Activated CD4-positive, CD25-positive, alpha-beta regulatory T cell treated with anti-CD3 and anti-CD28 coated beads, Interleukin-2, amount 50 U/mL, for 72 hours (primary cell): ENCODE measurements around the gene TRIM63.
A peak's percentile ranks its signal among the peaks of the same experiment; 100 is the strongest.
"Not testable (repeated sequence)": the region's sequence is repeated elsewhere in the genome, so short reads cannot be mapped to it uniquely, and the experiment has no call there.

Source experiments
- DNase-seq: peaks from one replicate; pipeline ENCODE4 v3.0.0; 2021

TRIM63 gene

DNA sequence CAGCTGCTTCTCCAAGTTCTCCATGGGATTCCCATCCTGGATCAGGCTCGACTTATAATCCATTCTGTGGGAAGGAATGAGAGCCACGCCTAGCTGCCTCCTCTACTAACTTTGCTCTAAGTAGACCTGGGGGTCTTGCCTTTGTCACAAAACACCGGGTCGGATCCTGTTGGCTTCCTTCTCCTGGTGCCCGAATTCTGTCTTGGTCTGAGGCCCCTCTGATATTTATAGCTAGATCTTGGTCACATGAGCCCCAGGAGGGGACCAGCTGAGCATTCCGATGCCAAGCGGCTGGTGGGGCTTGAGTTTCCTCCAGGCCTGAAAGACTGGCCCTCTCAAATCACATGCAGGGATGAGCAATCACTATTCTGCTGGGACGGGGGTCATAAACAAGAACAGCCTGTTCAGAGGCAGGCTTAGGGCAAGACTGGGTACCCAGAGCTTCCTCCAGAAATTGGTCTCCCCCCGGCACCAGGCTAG lies at the start of gene TRIM63:
TSS of gene TRIM63 (minus strand) at position 199 of the 480 bp plus-strand sequence. CDS start at position 63, 136 bp downstream.
- no peak for DNase-seq

DNA sequence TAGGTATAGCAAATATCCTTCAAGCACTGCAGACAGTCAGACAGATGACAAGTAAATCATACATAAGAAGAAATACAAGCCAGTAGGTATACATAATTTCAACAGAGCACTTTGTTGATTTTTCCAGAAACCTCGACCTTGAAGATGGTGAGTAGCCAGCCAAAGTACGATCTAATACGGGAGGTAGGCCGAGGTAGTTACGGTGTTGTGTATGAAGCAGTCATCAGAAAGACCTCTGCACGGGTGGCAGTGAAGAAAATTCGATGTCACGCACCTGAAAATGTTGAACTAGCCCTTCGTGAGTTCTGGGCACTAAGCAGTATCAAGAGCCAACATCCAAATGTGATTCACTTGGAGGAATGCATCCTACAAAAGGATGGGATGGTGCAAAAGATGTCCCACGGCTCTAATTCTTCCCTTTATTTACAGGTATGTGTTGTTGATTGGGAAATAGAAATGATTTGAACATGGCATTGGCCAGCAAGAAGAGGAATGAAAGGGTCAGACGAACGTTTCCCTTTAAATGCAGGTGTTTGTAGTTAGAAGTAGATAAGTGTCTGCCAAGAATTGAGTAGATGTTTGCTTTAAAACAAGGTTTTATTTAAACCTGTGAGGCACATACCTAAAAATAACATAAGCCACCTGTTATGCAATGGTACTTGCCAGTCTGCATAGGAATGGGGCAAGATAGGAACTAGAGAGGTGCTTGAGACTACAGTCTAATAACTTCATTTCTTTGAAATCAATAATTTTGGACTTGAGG lies 46.9 kb upstream of the TRIM63 start:
- DNase-seq = no peak

DNA sequence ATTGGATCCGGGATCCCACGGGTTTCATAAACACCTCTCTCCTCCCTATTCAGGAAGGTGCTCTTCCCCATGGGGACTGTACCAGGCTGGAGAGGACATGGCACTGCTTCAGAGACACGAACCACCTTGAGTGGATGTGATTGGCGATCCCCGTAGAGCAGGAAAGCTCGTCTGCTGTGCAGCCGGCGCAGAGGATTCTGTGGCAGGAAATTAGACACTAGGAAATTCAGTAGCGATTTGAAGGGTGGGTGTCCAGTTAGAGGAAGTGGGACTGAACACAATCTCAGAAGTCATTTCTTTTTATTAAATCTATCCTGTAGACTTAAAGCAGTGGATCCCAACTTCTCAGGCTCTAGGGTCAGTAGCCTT lies 45.0 kb upstream of the TRIM63 start:
- DNase-seq = no peak

DNA sequence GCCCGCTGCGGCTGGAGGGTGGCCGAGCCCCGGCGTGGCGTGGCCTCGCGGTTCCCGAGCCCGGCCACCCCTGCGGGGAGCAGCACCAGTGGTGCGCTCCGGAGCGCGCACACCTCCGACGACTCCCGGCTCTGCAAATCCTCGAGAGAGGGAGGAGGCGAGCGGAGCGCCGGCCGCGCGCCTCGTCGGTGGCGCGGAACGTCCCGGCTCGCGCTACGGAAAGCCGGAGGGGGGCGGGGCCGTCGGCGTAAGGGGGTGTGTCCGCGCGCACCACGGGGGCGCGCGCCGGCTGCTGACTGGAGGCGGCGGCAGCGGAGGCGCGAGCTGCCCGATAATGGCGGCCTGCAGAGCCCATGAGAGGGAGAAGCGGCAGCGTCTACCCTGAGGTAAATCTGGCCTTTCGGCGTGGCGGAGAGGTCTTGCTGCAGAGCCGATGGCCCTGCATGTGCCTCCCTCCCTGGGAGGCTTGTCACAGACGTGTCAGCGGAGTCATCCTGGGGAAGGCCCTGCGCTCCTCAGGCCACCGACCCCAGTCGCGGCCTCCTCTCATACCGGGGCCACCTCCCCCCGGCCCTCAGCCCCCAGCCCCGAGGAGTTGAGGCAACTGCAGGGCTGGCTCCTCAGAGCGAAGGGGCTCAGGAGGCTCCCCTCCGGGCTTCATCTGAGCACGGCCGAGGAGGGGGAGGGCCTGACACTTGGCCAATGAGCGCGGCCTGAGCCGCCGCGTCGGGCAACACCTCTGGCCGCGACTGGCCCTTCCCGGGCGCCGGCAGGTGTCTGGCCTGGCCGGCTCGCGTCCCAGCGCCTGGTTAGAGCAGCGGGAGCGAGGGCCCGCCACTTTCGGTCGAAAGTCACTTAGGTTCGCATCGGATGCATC lies 44.3 kb upstream of the TRIM63 start, which contains the start of gene PDIK1L:
TSS of gene PDIK1L (plus strand) at position 295 of the 877 bp plus-strand sequence. CDS start 2,485 bp downstream, outside the sequence.
- DNase-seq = peak; percentile 93

DNA sequence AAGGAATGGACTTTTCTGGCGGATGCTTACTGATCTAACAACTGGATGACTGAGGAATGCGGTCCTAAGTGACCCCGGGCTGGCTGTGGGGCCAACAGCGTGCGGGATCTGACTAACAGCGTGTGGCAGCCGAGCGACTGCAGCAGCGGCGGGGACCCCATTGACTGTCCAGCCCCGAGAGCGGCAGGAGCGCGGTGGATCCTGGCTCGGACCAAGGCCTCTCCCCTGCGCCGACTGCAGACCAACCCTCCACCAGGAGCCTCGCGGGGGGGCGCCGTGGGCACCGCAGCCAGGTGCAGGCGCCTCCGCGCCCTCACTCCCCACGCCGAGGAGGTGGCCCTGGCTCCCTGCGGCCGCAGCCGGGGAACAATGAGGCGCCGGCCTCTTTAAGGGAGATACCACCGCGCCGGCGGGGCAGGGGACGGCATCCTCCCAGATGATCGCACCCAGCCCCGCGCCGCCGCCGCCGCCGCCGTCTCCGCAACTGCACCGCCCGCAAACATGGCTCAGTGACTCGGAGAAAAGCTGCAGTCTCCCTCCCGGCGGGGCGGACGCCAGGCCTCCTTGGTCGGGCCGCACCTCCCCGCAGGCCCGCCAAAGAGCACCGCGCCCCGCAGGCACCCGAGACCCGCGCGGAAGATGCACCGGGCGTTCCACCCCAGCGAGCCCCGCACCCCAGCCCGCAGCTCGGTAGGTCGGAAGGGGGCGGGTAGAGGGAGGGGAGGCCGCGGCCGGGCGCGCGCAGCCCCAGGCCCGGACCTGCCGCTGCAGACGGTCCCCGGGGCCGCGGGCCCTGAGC lies 43.5 kb upstream of the TRIM63 start:
- peak; percentile 81 for DNase-seq

DNA sequence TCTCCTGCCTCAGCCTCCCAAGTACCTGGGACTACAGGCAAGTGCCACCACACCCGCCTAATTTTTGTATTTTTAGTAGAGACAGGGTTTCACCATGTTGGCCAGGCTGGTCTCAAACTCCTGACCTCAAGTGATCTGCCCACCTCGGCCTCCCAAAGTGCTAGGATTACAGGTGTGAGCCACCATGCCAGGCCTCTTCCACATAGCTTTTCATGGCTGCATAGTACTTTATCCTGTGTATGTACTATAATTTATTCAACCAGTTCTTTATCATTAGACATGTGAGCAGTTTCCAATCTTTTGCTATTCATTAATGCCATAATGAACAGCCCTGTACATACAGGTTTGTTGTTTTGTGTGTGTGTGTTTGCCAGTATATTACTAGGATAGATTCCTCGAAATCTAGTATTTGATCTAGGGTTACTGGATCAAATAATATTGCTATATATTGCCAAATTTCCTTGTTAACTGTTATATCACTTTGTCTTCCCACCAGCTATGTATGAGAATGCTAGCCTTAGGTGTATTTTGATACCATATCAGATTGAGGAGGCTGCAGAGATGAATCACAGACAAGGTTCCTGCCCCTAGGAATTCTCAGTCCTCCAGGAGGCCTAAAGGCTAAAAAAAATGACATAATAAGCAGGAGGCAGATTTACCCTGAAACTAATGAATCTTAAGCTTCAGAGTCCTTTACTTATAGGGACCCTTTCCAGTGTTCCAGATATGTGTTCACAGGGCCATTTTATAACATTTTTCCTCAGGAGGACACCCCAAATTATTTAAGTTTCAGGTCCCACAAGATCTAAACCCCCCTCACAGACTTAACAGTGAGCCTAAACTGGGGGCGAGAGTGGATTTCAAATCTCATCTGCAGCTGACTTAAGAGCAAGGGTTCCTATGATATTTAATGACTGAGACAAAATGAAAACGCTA lies 42.1 kb upstream of the TRIM63 start:
- DNase-seq = no peak

DNA sequence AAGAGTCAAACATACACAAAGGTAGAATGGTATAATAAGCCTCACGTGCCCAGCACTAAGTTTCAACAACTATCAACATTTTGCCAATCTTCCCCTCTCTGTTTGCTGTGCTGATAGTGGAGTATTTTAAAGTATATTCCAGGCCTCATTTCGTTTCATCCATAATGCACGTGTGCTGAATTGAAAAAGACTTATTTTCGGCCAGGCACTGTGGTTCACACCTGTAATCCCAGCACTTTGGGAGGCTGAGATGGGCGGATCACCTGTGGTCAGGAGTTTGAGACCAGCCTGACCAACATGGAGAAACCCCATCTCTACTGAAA lies 37.8 kb upstream of the TRIM63 start:
- not testable (repeated sequence) for DNase-seq

DNA sequence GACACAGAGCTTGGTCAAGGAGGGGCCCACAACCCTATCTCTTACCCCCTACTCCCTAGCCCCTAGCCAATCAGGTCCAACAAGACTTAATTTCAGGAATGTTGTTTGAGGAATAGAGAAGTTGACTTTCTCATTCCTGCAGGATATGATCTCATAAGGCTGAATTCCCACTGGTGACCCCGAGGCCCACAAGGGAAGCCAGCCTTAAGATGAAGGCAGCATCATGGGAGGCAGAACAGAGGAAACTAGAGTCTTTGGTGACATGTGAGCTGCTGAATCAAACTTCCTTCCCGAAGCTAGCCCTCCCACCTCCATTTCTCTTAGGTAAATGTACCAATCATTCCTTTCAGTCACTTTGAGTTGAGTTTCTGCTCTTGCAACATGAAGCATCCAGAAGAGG lies 35.1 kb upstream of the TRIM63 start:
- no peak for DNase-seq

DNA sequence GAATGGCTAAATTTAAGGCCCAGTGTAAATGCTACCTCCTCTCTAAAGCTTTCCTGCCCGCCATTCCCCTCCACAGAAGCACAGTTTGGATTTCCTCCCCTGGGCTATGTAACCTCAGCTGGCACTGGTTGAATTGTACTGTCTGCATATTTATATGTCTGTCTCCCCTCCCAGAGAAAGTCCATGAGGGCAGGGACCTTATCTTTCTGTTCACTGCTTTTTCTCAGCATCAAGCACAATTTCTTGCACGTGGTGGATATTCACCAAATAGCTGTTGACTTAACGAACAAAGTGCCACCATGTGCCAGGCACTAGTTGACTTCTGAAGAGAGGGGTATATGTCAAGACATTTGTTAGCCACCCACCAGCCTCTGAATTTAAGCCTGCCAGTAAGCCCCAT lies 34.7 kb upstream of the TRIM63 start:
- DNase-seq = no peak

DNA sequence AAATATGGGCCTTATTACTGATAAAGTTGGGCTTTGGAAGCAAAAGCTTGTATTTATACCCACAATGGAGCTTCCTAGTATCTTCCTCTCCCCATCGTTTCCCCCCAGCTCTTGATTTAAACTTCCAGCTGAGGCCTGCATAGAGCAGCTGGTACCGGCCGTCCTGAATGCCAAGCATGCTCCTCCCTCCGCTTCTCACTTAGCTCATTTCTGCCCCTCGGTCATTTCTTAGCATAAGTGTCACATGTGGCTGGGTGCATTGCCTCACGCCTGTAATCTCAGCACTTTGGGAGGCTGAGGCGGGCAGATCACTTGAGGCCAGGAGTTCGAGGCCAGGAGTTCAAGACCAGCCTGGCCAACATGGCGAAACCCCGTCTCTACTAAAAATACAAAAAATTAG lies 32.8 kb upstream of the TRIM63 start:
- DNase-seq = not testable (repeated sequence)

DNA sequence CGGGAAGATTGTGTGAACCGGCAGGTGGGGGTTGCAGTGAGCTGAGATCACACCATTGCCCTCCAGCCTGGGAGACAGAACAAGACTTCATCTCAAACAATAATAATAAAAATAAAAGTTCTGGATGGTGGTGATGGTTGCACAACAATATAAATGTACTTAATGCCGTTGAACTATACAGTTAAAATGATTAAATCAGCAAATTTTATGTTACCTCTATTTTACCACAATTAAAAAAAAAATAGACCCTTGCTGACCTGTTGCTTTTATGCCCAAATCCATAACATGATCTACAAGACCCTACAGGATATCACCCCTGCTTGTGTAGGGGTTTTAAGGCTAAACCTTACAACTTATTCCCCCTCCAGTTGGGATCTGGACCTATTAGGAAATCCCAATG lies 32.4 kb upstream of the TRIM63 start:
- DNase-seq = no peak

DNA sequence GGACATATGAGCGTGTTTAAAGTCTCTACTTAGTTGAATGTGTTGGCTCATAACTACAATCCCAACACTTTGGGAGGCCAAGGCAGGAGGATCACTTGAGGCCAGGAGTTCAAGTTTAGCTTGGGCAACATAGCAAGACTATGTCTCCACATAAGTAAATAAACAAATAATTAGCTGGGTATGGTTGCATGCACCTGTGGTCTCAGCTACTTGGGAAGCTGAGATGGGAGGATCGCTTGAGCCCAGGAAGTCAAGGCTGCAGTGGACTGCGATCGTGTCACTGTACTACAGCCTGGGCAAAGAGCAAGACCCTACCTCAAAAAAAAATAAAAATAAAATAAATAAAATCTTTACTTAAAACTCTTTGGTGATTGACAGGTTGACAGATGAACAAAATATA lies 31.2 kb upstream of the TRIM63 start:
- DNase-seq = no peak

DNA sequence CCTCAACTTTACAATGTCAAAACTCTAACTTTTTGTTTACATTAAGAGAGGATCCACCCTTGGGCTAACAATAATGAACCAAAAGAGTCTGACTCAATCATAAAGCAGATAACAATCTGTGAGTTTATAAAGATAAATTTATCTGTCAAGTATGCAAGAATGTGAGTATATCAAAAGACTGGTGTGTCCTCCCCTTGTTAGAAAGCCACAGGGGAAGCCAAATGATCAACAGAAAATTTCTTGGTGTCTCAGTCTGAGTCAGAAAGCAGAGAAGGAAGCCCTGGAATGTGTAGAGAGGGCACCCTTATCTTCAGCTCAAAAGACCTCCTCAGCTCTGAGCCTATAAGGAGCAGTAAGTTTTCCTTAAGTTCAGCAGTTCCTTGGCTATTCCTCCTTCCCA lies 30.3 kb upstream of the TRIM63 start:
- no peak for DNase-seq

DNA sequence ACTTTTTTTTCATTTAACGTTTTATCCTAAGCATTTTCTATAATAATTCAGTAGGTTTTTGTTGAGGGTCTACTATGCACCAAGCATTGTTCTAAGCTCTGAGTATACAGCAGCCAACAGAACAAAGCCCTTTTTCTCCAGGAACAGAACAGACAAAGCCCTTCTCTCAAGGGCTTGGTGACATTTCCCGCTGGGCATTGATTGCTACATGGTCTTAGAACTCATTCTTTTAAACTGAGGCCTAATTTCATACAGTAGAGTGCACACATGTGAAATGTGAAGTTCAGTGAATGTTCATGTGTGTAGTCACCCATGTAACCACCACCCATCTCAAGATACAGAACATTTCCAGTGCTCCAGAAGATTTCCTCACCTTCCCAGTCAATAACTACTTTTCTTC lies 29.0 kb upstream of the TRIM63 start:
- no peak for DNase-seq

DNA sequence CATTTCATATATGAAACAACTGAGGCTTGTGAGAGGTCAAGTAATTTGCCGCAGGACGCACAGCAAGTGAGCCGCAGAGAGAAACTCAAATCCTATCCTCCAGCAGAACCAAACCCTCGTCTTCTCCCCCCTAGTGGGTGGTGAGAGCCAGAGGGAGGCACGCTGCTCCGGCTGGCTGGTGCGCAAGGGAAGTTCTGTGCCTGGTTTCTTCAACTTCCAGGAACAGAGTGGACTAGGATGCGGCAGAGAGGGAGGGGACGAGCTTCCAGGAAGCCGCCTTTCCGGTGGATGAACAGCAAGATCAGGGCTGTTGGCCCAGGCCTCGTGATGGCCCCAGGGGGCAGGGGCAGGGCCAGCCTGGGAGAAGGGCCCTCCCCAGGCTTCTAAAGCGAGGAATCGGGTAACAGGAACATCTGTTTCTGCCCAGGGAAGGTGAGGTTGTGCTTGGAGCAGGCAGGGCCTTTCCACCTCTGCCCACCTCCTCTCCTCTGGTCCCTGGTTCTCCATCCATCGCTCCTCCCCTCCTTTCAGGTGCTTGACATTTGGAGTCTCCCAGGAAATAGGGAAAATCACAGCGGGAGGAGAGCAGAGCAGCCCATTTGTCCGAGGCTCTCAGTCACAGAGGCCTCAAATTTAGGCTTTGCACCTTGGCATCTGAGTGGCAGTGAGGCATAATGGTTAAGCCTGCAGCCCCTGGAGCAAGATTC lies 27.4 kb upstream of the TRIM63 start:
- no peak for DNase-seq

DNA sequence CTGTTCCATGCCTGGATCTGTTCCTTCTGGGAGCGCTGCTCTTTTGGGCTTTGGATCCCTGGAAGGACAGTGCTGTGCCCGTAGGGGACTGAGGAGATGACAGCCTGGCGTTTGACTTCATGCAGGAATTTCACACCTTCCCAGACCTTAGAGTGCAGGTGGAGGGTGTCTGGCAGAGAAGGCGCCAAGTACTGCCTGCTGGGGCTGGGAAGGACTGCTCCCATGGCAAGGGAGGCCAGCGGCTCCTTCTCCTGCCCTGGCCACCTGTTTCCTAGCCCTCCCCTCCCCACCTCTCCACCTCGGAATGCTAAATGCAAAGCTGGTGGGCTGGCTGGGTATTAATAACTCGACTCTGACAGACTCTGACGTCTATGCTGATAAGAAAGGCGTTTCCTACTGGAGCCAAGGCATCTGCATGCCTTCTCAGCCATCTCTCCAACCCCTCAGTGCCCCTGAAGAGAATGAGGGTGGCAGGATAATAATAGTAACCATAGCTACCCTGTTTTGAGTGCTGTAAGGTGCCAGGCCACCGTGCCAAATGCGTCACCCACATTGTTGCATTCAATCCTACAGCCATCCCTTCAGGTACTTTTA lies 26.7 kb upstream of the TRIM63 start:
- no peak for DNase-seq

DNA sequence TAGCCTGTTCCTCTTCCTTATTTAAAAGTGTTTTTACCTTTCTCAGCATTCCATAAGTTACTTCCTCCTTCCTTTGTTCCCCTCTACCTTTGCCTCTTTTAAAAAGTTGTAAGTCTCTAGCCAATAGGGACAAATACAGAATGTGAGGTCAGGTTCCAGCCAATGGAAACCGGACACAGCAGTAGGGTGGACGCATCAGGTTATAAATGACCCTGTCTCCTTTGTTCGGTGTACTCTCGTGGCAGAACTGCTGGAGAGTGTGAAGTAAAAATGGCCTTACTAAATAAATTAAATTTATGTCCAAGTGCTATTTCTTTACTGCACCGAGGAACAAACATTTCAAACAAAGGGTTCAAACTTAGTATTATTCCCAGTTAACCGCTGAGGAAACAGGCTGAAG lies 26.1 kb upstream of the TRIM63 start:
- DNase-seq = not testable (repeated sequence)

DNA sequence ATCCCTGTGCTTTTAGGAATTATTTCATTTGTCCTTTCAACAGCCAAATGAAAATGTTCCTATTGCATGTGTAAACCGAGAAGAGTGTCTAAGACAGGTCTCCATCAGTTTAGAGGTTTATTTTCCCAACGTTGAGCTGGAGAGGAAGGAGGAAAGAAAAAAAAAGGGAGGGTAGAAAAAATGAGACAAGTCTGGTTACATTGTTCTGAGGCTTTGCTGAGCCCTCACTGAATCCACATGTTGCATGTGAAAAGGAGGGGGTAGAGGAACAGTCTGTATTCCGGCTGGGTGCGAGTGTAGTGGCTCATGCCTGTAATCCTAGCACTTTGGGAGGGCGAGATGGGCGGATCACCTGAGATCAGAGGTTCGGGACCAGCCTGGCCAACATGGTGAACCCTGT lies 25.0 kb upstream of the TRIM63 start:
- DNase-seq = no peak

DNA sequence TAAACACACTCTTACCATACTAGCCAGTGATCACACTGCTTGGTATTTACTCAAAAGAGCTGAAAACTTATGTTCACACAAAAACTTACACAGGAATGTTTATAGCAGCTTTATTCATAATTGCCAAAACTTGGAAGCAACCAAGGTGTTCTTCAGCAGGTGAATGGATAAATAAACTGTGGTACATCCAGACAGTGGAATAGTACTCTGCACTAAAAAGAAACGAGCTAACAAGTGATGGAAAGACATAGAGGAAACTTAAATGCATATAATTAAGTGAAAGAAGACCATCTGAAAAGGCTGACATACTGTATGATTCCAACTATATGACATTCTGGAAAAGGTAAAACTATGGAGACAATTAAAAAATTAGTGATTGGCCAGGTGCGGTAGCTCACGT lies 23.5 kb upstream of the TRIM63 start:
- no peak for DNase-seq

DNA sequence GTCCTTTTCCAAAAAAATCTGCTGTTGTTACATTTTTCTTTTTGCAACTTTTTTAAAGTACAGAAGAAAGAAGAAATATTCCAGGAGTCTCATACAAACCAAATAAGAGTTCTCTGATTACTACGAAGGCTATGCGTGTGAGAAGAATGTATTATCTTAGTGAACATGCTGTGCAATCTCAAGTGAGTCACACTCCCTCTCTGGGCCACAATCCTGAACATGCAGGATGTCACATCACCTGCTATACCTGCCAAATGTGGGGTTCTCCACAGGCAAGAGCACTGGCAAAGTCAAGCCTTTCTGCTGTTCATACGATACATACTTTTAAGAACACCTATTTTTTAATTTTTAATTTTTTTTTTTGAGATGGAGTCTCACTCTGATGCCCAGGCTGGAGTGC lies 21.7 kb upstream of the TRIM63 start:
- DNase-seq = no peak

DNA sequence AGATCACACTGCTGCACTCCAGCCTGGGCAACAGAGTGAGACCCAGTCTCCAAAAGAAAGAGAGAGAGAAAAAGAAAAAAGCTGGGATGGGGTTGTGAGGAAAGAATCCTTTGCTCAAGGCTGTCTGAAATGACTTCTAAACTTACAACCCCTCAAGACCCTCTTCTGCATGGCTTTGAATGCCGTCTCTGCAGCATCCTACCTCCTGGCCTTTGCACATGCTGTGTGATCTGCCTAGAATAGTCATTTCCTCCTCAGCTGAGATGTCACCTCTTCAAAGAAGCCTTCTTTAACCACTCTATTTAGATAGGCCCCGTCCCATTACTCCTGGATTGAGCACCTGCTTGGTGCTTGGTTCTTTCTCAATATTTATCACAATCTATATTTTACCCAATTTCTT lies 17.4 kb upstream of the TRIM63 start:
- no peak for DNase-seq
